ENCODE data around the gene GRM2.

DNA sequence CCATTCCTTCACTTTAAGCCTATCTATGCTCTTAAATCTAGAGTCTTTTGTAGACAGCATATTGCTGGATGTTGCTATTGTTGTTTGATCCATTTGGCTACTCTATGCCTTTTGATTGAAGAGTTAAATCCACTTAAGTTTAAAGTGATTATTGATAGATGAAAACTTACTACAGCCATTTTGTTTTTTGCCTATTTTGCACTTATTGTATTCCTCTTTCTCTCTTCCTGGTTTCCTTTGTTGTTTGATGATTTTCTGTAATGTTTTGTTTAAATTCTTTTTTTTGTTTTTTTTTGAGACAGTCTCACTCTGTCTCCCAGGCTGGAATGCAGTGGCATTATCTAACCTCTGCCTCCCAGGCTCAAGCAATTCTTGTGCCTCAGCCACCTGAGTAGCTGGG lies 52.3 kb downstream of the GRM2 start:
- TF ChIP-seq, protein P1, sequence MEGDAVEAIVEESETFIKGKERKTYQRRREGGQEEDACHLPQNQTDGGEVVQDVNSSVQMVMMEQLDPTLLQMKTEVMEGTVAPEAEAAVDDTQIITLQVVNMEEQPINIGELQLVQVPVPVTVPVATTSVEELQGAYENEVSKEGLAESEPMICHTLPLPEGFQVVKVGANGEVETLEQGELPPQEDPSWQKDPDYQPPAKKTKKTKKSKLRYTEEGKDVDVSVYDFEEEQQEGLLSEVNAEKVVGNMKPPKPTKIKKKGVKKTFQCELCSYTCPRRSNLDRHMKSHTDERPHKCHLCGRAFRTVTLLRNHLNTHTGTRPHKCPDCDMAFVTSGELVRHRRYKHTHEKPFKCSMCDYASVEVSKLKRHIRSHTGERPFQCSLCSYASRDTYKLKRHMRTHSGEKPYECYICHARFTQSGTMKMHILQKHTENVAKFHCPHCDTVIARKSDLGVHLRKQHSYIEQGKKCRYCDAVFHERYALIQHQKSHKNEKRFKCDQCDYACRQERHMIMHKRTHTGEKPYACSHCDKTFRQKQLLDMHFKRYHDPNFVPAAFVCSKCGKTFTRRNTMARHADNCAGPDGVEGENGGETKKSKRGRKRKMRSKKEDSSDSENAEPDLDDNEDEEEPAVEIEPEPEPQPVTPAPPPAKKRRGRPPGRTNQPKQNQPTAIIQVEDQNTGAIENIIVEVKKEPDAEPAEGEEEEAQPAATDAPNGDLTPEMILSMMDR (IDR thresholded peaks at IDR 0.05): no peak
- no peak for TF ChIP-seq POLR2A (IDR thresholded peaks at IDR 0.05)
